Fibroblast of upper back skin (primary cell): ENCODE data around the gene MARK1.
"Not testable (repeated sequence)": the region's sequence is repeated elsewhere in the genome, so short reads cannot be mapped to it uniquely, and the experiment has no call there.

Source experiments
- DNase-seq: peaks from one replicate; pipeline ENCODE4 v3.0.0-alpha.2; 2013

The MARK1 gene

GRCh38 chr1:220631238-220631815 lies 103.4 kb downstream of the MARK1 start:
- peak; percentile 1 for DNase-seq

DNA sequence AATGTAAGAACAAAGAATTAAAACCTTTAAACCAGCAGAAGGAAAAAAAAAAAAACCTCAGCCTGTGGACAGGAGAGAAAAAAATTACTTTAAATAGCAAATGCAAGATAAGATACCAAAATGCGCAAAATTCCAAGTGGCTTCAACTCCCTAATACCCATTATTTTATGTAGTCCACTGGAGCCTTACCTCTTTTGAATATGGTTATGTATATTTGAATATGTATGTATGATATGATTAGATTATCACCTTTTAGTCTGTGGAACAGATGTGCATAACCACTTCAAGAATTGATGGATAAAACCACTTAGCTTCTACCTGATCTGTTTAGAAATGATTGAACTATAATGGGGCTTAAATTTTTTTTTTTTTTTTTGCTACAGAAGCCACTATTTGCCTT lies 109.8 kb downstream of the MARK1 start:
- no peak for DNase-seq

- DNase-seq: no peak
Measured at GRCh38 chr1:220642285-220642684, 114.3 kb downstream of the MARK1 start.

DNA sequence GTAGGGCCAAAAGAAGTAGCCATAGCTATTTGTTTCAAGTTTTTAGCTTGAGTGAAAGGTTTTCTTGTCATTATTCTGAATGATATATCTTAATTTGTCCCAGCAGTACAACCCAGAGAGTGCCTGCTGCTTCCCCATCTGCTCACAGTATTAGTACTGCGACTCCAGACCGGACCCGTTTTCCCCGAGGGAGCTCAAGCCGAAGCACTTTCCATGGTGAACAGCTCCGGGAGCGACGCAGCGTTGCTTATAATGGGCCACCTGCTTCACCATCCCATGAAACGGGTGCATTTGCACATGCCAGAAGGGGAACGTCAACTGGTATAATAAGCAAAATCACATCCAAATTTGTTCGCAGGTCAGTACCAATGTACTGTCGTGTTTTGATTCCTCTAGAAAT lies 125.1 kb downstream of the MARK1 start:
- DNase-seq: no peak

DNA sequence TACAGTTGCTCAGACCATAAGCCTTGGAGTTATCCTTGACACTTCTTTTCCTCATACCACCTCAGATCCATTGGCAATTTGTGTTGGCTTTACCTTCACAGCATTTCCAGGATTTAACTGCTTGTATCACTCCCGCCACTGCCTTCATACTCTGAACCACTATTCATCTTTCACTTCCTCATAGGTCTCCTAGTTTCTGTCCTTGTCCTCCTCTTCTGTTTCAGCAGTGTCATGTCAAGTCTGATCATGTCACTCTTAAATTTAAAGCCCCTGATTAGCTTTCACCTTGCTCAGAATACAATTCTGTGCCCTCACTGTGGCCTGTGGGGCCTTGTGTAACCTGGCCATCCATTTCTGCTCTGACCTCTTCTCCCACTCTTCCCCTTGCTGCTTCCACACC lies 127.6 kb downstream of the MARK1 start:
- no peak for DNase-seq

DNA sequence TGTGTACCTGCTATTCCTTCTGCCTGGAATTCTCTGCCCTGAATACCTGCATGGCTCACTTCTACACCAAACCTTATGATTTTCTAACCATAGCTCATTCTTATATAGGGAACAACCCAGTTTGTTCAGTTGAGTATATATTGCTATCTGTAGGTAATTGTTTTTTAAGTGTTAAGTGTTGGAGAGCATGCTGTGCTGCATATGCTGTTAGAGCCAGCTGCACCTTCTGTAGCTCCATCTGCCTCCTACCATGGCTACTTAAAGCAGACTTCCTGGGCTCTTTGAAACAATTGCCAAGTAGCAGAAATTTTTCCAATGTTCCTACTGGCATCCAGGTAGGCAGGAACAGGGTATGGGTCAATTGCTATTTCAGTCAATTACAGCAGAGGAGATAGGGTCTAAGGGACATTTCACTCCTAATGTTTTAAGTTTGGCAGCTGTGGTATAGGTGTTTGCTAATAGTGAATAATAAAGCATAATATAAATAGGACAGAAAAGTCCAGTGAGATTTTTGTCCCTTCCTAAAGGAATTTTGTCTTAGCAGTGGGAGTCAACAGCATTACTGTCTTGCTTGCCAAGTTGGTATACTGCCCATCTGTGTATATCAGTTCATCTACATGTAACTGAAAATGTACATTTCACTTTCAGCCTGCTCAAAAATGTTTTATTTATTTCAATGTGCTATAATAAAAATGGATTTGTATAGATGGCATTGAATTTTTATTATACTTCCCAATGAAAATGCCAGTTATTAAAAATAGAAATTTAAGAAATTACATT lies 128.2 kb downstream of the MARK1 start:
- no peak for DNase-seq

DNA sequence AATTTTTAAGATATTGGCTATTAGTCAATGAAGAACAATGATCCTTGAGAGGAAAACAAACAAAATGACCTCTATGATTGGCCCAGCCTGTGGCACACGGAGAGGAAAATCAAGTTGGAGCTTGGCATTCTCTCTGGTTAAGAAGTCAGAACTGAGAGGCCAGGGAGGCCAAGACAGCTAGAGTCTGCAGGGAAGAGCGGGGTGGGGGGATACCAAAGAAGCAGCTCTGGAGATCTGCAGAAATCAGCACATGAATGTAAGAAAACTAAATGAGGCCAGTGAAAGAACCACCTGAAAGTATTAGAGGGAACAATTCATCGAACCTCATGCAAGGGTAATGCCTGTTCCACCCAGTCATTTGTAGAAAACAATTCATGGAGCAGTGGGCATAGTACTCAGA lies 138.4 kb downstream of the MARK1 start:
- no peak for DNase-seq

- no peak for DNase-seq
Measured at GRCh38 chr1:220669005-220669404, 141.1 kb downstream of the MARK1 start.

DNA sequence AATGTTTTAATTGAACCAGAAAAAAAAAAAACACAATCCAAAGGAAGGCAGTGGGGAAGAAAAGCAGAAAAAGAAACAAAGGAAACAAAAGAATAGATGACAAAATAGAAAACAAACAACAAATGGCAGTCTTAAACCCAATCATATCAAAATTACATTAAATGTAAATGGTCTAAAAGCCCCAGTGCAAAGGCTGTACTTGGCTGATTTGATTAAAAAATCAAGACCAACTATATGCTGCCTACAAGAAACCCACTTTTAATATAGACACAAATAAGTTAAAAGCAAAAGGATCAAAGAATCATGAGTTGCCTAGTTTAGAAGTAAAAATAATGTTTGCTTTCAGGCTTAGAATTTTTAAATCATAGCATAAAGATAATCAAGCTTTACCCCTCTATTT lies 142.4 kb downstream of the MARK1 start:
- no peak for DNase-seq

GRCh38 chr1:220673921-220674320 lies 146.0 kb downstream of the MARK1 start:
- DNase-seq: no peak

DNA sequence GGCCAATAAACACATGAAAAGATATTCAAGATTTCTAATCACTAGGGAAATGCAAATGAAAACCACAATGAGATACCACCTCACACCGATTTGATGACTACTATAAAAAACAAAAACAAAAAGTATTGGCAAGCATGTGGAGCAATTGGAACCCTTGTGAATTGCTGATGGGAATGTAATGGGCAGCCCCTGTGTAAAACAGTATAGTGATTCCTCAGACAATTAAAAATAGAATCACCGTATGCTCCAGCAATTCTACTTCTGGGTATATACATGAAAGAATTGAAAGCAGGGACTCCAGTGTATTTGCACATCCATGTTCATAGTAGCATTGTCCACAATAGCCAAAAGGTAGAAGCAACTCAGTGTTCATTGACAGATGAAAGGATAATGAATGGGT lies 149.3 kb downstream of the MARK1 start:
- DNase-seq: no peak

- peak; percentile 24 for DNase-seq
Measured at GRCh38 chr1:220680085-220680687, 152.2 kb downstream of the MARK1 start.

GRCh38 chr1:220681220-220681880 lies 153.4 kb downstream of the MARK1 start:
- no peak for DNase-seq

GRCh38 chr1:220682901-220683576 lies 155.1 kb downstream of the MARK1 start:
- DNase-seq: no peak

DNA sequence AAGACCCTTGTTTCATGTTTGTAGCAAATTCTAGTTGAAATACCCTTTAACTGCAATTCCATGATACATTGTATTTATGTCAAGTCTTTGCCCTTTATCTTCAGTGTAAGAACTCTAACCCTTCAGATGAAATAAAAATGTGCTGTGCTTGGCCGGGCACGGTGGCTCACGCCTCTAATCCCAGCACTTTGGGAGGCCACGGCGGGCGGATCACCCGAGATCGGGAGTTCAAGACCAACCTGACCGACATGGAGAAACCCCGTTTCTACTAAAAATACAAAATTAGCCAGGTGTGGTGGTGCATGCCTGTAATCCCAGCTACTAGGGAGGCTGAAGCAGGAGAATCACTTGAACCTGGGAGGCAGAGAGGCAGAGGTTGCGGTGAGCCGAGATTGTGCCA lies 155.8 kb downstream of the MARK1 start:
- DNase-seq: not testable (repeated sequence)

GRCh38 chr1:220684890-220685289 lies 157.0 kb downstream of the MARK1 start:
- DNase-seq: no peak

- no peak for DNase-seq
Measured at GRCh38 chr1:220685879-220686278, 157.9 kb downstream of the MARK1 start.

DNA sequence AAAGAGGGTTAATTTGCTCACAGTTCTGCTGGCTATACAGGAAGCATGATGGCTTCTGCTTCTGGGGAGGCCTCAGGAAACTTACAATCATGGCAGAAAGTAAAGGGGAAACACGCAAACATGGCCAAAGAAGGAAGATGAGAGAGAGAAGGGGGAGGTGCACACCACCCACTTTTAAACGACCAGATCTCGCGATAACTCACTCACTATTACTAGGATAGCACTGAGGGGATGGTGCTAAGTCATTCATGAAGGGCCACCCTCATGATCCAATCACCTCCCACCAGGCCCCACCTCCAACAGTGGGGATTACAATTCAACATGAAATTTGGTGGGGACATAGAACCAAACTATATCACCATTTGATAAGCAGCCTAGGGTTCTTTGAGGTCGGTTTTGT lies 159.9 kb downstream of the MARK1 start:
- DNase-seq: no peak

DNA sequence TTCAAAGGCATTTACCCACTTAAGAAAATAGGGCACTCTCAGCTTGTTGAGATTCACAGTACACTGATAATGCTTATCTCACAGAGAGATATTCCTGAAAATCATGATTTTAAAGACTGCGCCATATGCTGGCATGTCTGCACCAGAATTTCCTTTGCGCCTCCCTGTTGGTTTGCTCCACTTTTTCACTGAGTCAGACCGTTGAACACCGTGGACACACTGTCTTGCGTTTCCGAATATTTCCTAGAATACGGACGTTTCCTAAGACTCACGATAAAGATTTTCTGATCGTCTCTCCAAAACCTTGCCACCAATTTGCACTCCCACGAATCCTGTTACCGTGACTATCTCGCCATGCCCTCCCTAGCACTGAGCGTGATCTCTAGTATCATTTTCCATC lies 161.7 kb downstream of the MARK1 start:
- DNase-seq: no peak

DNA sequence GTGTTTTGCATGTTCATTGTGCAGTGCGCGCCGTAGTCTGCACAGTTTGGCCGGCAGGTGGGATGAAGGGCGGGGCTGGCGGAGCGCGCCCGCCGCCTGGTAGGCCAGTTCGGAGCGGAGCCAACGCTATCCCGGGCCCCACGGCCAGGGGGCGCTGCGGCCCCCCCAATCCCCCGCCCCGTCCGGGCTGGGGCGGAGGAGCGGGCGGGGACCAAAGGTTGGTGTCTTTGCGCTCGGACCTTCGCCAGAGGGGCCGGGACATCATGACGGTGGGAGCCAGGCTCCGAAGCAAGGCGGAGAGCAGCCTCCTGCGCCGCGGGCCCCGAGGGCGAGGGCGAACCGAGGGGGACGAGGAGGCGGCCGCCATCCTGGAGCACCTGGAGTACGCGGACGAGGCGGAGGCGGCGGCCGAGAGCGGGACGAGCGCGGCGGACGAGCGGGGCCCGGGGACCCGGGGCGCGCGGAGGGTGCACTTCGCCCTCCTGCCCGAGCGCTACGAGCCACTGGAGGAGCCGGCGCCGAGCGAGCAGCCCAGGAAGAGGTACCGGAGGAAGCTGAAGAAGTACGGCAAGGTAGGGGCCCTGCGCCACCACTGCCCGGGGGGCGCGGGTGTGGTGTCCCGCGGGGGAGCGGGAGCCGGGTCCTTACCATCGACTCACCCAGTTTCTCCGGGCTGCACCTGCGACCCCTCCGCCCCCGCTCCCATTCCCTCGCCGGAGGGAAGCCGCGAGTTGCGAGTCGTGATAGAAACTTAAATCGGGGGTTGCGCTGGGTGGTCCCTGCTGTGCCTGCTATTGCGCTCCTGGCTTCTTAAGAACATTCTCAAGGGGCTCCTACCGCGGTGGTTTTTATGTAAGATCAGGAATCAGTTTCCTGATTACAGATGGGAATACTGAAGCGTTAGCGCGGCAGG lies 162.5 kb downstream of the MARK1 start, which contains the start of gene C1orf115:
TSS of gene C1orf115 (plus strand) at position 224 of the 913 bp plus-strand sequence. CDS start at position 264, 40 bp downstream.
- DNase-seq: peak; percentile 11

DNA sequence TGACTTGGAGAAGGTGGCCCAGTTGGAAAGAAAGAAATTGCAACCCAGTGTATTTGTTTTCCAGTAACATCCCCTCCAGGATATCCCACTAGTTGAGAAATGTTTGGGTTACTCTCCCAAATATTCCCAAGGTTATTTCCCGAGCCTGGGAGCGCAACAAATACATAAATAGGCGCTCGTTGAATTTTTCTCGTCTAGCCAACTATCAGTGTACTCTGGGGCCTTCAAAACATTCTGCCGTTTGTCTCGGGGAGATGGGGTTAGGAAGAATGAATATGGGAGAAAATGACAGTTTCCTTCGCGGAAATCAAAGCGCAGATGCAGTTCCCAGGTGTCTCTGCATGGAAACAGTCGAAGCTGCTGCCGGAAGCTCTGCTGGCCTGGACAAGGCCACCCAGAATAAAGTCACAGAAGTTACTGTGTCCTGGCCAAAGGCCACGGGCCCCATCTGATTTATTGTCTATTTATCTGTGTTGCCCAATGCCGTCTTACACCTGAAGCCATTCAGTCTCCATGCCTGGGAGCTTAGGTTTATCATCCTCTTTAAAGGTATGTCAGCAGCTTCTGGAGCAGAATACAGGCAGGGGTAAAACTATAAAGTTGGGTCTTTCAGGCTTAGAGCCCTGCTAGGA lies 163.2 kb downstream of the MARK1 start:
- no peak for DNase-seq
